GM19351 (cell line): ENCODE measurements around the gene UTP20.

Source experiments
- ATAC-seq: cut with Tn5 transposase; IDR thresholded peaks from one replicate; pipeline ENCODE4 v1.9.1; 2021; ENCODE audit warnings: mild to moderate bottlenecking, moderate library complexity; ENCODE audit not compliant: unreplicated experiment

UTP20 gene

DNA sequence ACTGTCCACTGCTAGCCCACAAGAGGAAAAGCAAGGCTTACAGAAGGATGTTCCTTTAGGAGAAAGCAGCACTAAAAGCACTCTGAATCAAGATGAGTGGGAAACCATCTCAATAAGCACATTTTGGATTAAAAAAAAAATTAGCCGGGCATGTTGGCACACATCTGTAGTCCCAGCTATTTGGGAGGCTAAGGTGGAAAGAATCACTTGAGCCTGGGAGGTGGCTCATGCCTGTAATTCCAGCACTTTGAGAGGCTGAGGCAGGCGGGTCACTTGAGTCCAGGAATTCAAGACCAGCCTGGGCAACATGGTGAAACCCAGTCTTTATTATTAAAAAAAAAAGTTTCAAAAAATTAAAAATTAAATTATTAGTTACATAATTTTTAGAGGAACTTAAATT lies 144.7 kb downstream of the UTP20 start:
- no peak for ATAC-seq

DNA sequence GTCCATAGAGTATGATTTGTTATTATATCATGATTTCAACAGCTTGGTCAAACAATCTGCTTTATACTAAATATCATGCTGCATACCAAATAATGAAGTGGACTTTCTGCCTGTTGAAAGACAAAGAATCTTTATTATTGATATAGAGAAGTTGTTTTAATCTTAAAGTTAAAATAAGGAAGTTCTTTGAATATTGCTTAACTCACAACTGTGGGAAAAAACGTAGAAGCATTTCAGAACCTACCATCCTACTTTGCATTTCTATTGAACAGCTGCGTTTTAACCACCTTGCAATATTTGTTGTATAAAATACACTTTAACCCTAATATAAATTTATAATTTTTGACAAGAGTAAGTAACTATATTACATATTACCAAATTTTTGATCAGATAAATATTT lies 150.6 kb downstream of the UTP20 start:
- ATAC-seq: no peak

DNA sequence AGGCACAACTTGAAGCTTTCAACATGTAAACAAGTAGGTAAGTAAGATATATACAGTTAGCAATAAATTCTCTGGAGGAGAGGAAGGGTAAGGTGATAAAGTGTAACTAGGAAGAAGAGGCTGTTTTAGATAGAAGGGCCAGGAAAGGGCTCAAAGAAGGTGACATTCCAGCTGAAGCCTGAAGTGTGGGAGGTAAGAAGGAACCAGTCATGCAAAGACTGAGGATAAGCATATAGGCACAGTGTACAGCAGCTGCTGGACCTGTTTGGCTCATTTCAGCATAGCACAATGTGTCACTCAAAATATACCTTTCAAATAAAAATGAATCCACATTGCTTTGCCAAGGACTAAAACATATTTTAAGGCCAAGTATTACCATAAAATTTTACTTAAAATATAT lies 156.2 kb downstream of the UTP20 start:
- ATAC-seq: no peak
